GM13977 (cell line): Measurements from ENCODE around the gene SIGLEC9.

Source experiments
- DNase-seq: peaks from one replicate; pipeline ENCODE4 v3.0.0; 2012; ENCODE audit warnings: low spot score
- CTCF ChIP-seq: IDR thresholded peaks from 2 replicates; pipeline ENCODE4 v1.5.1; 2012; ENCODE audit warnings: mild to moderate bottlenecking, control low read depth; ENCODE audit not compliant: insufficient read depth; ENCODE audit errors: extremely low read depth, missing control alignments
- in situ Hi-C: fragments of 300-500 bp; cut with MboI; formaldehyde crosslinking; loops from one replicate; pipeline ENCODE4 v1.12.0; 2022; ENCODE audit warnings: low sequenced_read_pairs, low pct_unique_long_range_greater_than_20kb, mixed read lengths, inconsistent platforms; ENCODE audit not compliant: unreplicated experiment

Gene SIGLEC9

GRCh38 chr19:51094696-51095279 lies 29.9 kb upstream of the SIGLEC9 start:
- in situ Hi-C loops = no loop called here
- DNase-seq = peak; percentile 71
- TF ChIP-seq CTCF = peak; percentile 67

GRCh38 chr19:51096473-51097165 lies 28.1 kb upstream of the SIGLEC9 start:
- in situ Hi-C loops = no loop called here
- DNase-seq = peak; percentile 29
- TF ChIP-seq CTCF = peak; percentile 29

- in situ Hi-C loops = no loop called here
- TF ChIP-seq CTCF = peak; percentile 90
- DNase-seq = peak; percentile 90
These were observed 27.5 kb upstream of the SIGLEC9 start for GRCh38 chr19:51097166-51097738.

GRCh38 chr19:51097796-51098195 lies 26.9 kb upstream of the SIGLEC9 start:
- TF ChIP-seq CTCF = peak; percentile 8
- in situ Hi-C loops = no loop called here
- DNase-seq = peak; percentile 26

- in situ Hi-C loops = no loop called here
- TF ChIP-seq CTCF = no peak
- no peak for DNase-seq
These were observed 26.2 kb upstream of the SIGLEC9 start for GRCh38 chr19:51098365-51099046.

- in situ Hi-C loops = no loop called here
- DNase-seq = no peak
- TF ChIP-seq CTCF = no peak
These were observed 25.7 kb upstream of the SIGLEC9 start for GRCh38 chr19:51099047-51099382.
